ENCODE measurements around the gene PIK3R1. TPM values are rescaled to one million over a fixed set of nuclear protein-coding genes. Genes with fewer than 3 reads are reported as not detected.

Gene PIK3R1
- total RNA-seq, 2 donors from 2014 or later = 29.8 to 30.2 TPM

DNA sequence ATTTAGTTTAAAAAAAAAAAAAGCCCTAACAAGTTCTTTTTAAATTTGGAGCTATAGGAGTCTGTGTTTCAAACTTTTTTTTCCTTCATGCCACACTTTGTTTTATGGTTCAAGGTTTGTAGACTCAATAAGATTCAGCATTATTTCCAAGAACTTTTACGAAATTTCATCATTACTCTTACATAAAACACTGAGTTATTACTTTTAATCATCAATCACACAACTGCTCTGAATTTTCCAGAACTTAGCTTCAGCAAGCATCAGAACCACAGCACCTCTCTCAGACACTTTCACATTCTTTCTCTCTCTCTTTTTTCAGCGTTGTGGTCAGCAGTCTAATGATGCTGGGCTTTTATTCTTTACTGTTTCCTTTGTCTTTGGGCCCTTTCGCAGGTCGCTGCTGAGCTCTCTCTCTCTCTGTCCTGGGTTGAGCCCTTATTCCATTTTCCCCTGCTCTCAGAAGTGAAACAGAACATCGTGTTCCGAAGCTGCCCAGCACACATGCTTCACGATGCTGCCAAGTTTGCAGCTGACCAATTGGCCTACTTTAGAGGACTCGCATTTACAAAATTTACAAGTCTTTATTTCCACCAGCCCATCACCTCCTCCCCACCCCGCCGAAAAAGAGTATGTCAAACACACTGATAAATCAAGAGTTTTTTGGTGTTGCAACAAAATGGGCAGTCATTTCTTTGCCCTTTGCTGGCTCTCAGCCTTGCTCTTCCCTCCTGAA lies 44.6 kb upstream of the PIK3R1 start:
- Histone ChIP-seq H3K27ac (ENCODE audit: low read depth, low read length) (no peak overlapping the region), H3K36me3 (ENCODE audit: control insufficient read depth, insufficient read depth, low read length) (no peaks in the 10 kb centered on the region), H3K27me3 (ENCODE audit: control insufficient read depth, insufficient read depth, low read length, poor library complexity, severe bottlenecking) (no peaks in the 10 kb centered on the region), H3K9me3 (ENCODE audit: control insufficient read depth, low read length) (no peaks in the 10 kb centered on the region), H3K9ac (ENCODE audit: extremely low read depth, low read length, poor library complexity, severe bottlenecking) (no peak overlapping the region), H3K4me1 (ENCODE audit: control insufficient read depth, insufficient read depth, low read length) (peaks cover 5% of the 10 kb centered on the region), H3K4me3 (ENCODE audit: low read length) (no peak overlapping the region)
- 50 to 59% methylated on average over 6 to 10 of the region's 10 CpGs for WGBS, 2 experiments (ENCODE audit: insufficient coverage in 1 of 2, insufficient read length in 1 of 2)
- Mint-ChIP-seq H3K27ac (no peak overlapping the region), H3K27me3 (ENCODE audit: insufficient read depth) (peaks cover 7% of the 10 kb centered on the region), H3K4me1 (peaks cover 19% of the 10 kb centered on the region), H3K9me3 (no peaks in the 10 kb centered on the region), H3K4me3 (no peak overlapping the region), H3K36me3 (ENCODE audit: low read depth) (no peaks in the 10 kb centered on the region)
- DNase-seq = no peak
- TF ChIP-seq CTCF (conservative IDR thresholded peaks at IDR 0.05) = no peak

GRCh38 chr5:68172314-68172713 lies 43.2 kb upstream of the PIK3R1 start:
- Mint-ChIP-seq H3K4me3 (no peak overlapping the region), H3K27me3 (ENCODE audit: insufficient read depth) (peaks cover 7% of the 10 kb centered on the region), H3K9me3 (peaks cover 5% of the 10 kb centered on the region), H3K27ac (no peak overlapping the region), H3K36me3 (ENCODE audit: low read depth) (no peaks in the 10 kb centered on the region), H3K4me1 (peaks cover 19% of the 10 kb centered on the region)
- 64 to 86% methylated on average over 2 of the region's 2 CpGs for WGBS, 2 experiments (ENCODE audit: insufficient coverage in 1 of 2, insufficient read length in 1 of 2)
- DNase-seq = no peak
- Histone ChIP-seq H3K9me3 (ENCODE audit: control insufficient read depth, low read length) (no peaks in the 10 kb centered on the region), H3K4me3 (ENCODE audit: low read length) (no peak overlapping the region), H3K27ac (ENCODE audit: low read depth, low read length) (no peak overlapping the region), H3K9ac (ENCODE audit: extremely low read depth, low read length, poor library complexity, severe bottlenecking) (no peak overlapping the region), H3K27me3 (ENCODE audit: control insufficient read depth, insufficient read depth, low read length, poor library complexity, severe bottlenecking) (no peaks in the 10 kb centered on the region), H3K36me3 (ENCODE audit: control insufficient read depth, insufficient read depth, low read length) (no peaks in the 10 kb centered on the region), H3K4me1 (ENCODE audit: control insufficient read depth, insufficient read depth, low read length) (peaks cover 5% of the 10 kb centered on the region)
- TF ChIP-seq CTCF (conservative IDR thresholded peaks at IDR 0.05) = no peak

DNA sequence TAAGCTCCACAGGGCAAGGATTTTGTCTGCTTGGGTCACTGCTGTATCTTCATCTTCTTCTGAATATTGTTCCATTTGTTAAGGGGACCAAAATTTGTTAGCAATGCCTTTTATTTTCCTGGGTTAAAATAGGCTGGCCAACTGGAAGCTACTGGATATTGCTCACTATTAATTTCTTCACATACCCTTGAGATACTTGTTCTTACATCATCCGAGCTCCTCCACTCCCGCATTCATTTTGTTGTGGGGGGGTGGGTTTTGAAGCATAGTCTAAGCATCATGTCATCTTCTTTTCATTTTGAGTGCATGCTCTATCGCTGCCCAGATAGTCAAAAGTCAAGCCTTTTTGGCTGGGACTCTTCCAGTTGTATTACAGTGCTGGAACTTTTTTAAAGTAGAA lies 42.5 kb upstream of the PIK3R1 start:
- H3K27me3 Mint-ChIP-seq (ENCODE audit: insufficient read depth) = peaks cover 7% of the 10 kb centered on the region
- no peak for TF ChIP-seq CTCF (conservative IDR thresholded peaks at IDR 0.05)
- H3K4me1 Mint-ChIP-seq = peaks cover 19% of the 10 kb centered on the region
- H3K4me3 Mint-ChIP-seq = no peak overlapping the region
- no peak overlapping the region for H3K9ac ChIP-seq (ENCODE audit: extremely low read depth, low read length, poor library complexity, severe bottlenecking)
- no peak for DNase-seq
- peaks cover 5% of the 10 kb centered on the region for H3K4me1 ChIP-seq (ENCODE audit: control insufficient read depth, insufficient read depth, low read length)
- H3K27ac ChIP-seq (ENCODE audit: low read depth, low read length) = no peak overlapping the region
- no peaks in the 10 kb centered on the region for H3K9me3 ChIP-seq (ENCODE audit: control insufficient read depth, low read length)
- H3K27me3 ChIP-seq (ENCODE audit: control insufficient read depth, insufficient read depth, low read length, poor library complexity, severe bottlenecking) = no peaks in the 10 kb centered on the region
- 85 to 100% methylated on average over 1 to 2 of the region's 3 CpGs for WGBS, 2 experiments (ENCODE audit: insufficient coverage in 1 of 2, insufficient read length in 1 of 2)
- no peaks in the 10 kb centered on the region for H3K36me3 Mint-ChIP-seq (ENCODE audit: low read depth)
- no peak overlapping the region for H3K4me3 ChIP-seq (ENCODE audit: low read length)
- no peak overlapping the region for H3K27ac Mint-ChIP-seq
- H3K9me3 Mint-ChIP-seq = peaks cover 6% of the 10 kb centered on the region
- no peaks in the 10 kb centered on the region for H3K36me3 ChIP-seq (ENCODE audit: control insufficient read depth, insufficient read depth, low read length)
